Liver (tissue), 9 donors: ENCODE data around the gene NKAIN2. TPM values are rescaled to one million over a fixed set of nuclear protein-coding genes. Genes with fewer than 3 reads are reported as not detected.

ENCODE experiments used
- DNase-seq: peaks from one replicate; pipeline ENCODE4 v3.0.0-alpha.2; 2017; ENCODE audit warnings: low spot score
- H3K27ac ChIP-seq, 2 donors: one replicate each; pipeline ENCODE4 v1.7.0; 2013; ENCODE audit warnings: inconsistent platforms in 2 of 2, low read length in 2 of 2, control low read depth in 1 of 2, low read depth in 1 of 2, mild to moderate bottlenecking in 1 of 2
- H3K27me3 ChIP-seq, 4 donors: one replicate each; pipeline versions ENCODE4 v1.6.1 to v1.7.0; 2013; ENCODE audit warnings: low read length in 3 of 4, inconsistent platforms in 1 of 4, mild to moderate bottlenecking in 1 of 4, moderate library complexity in 1 of 4; ENCODE audit not compliant: control insufficient read depth in 4 of 4, insufficient read depth in 4 of 4
- H3K36me3 ChIP-seq, 4 donors: one replicate each; pipeline versions ENCODE4 v1.6.1 to v1.7.0; 2013; ENCODE audit warnings: low read length in 3 of 4, mild to moderate bottlenecking in 3 of 4, low read depth in 1 of 4, moderate library complexity in 1 of 4; ENCODE audit not compliant: control insufficient read depth in 4 of 4, insufficient read depth in 3 of 4
- H3K4me1 ChIP-seq, 4 donors: one replicate each; pipeline versions ENCODE4 v1.6.1 to v1.7.0; 2013; ENCODE audit warnings: low read length in 3 of 4, mild to moderate bottlenecking in 3 of 4, moderate library complexity in 1 of 4; ENCODE audit not compliant: control insufficient read depth in 4 of 4, insufficient read depth in 4 of 4
- H3K4me3 ChIP-seq, 3 donors: one replicate each; pipeline versions ENCODE4 v1.6.1 to v1.7.0; 2013; ENCODE audit warnings: low read length in 3 of 3, control low read depth in 1 of 3, low read depth in 1 of 3, mild to moderate bottlenecking in 1 of 3
- H3K9ac ChIP-seq, 2 donors: one replicate each; pipeline ENCODE4 v1.7.0; 2013; ENCODE audit warnings: low read length in 2 of 2, mild to moderate bottlenecking in 2 of 2, moderate library complexity in 2 of 2, control low read depth in 1 of 2, low read depth in 1 of 2
- H3K9me3 ChIP-seq, 4 donors: one replicate each; pipeline versions ENCODE4 v1.6.1 to v1.7.0; 2013; ENCODE audit warnings: low read length in 3 of 4; ENCODE audit not compliant: control insufficient read depth in 4 of 4
- CTCF ChIP-seq: fragments of 150-350 bp; IDR thresholded peaks from 2 replicates; pipeline ENCODE4 v1.5.1; 2017; ENCODE audit warnings: improper control_type of control experiment, low read depth, low read length; ENCODE audit not compliant: missing input control
- EGR1 ChIP-seq, 2 donors: IDR thresholded peaks; 2 replicates each; pipeline ENCODE4 v1.6.1; 2016 to 2018; ENCODE audit warnings: antibody characterized with exemption in 2 of 2, low read depth in 2 of 2
- FOXA1 ChIP-seq: IDR thresholded peaks from 2 replicates; pipeline ENCODE4 v1.6.1; 2016; ENCODE audit warnings: antibody characterized with exemption
- FOXA2 ChIP-seq: IDR thresholded peaks from 2 replicates; pipeline ENCODE4 v1.6.1; 2016; ENCODE audit warnings: antibody characterized with exemption
- GABPA ChIP-seq, 2 donors: IDR thresholded peaks in 1 of 2; conservative IDR thresholded peaks in 1 of 2; 2 replicates each; pipeline ENCODE4 v1.6.1; 2016; ENCODE audit warnings: antibody characterized with exemption in 2 of 2, mild to moderate bottlenecking in 1 of 2, moderate library complexity in 1 of 2
- HNF4A ChIP-seq, 2 donors: conservative IDR thresholded peaks; 2 replicates each; pipeline ENCODE4 v1.6.1; 2016; ENCODE audit warnings: antibody characterized with exemption in 2 of 2, mild to moderate bottlenecking in 2 of 2
- HNF4G ChIP-seq: IDR thresholded peaks from 2 replicates; pipeline ENCODE4 v1.6.1; 2016; ENCODE audit warnings: antibody characterized with exemption
- JUND ChIP-seq, 2 donors: IDR thresholded peaks; 2 replicates each; pipeline ENCODE4 v1.6.1; 2016; ENCODE audit warnings: antibody characterized with exemption in 2 of 2
- RAD21 ChIP-seq, 2 donors: IDR thresholded peaks; 2 replicates each; pipeline ENCODE4 v1.6.1; 2016; ENCODE audit warnings: antibody characterized with exemption in 2 of 2, mild to moderate bottlenecking in 2 of 2
- SP1 ChIP-seq: IDR thresholded peaks from 2 replicates; pipeline ENCODE4 v1.6.1; 2018; ENCODE audit warnings: antibody characterized with exemption, mild to moderate bottlenecking
- TAF1 ChIP-seq: conservative IDR thresholded peaks from 2 replicates; pipeline ENCODE4 v1.6.1; 2016; ENCODE audit warnings: antibody characterized with exemption, mild to moderate bottlenecking
- YY1 ChIP-seq: IDR thresholded peaks from 2 replicates; pipeline ENCODE4 v1.6.1; 2016; ENCODE audit warnings: antibody characterized with exemption, mild to moderate bottlenecking
- ZBTB33 ChIP-seq: IDR thresholded peaks from 2 replicates; pipeline ENCODE4 v1.6.1; 2016; ENCODE audit warnings: antibody characterized with exemption
- WGBS: extraction: QIAGEN DNeasy Blood & Tissue Kit; methylation state at CpG from one replicate; pipeline ENCODE4 v1.1.7; 2013; 5-methylcytosine and 5-hydroxymethylcytosine counted together
- polyA plus RNA-seq, 2 donors: library from polyadenylated mRNA; stranded (reverse) in 1 of 2; unstranded in 1 of 2; fragments of 200-250 nt in 1 of 2; fragments of >200 nt in 1 of 2; fragmentation: Nextera tagmentation in 1 of 2; extraction: Ambion mirVana in 1 of 2; gene quantifications; one replicate each; pipeline versions ENCODE4 v1.2.1 to v1.2.3, GENCODE V29; 2013 to 2015
- total RNA-seq, 2 donors: library from RNA; depleted of rRNA; stranded (reverse); fragments of >200 nt; gene quantifications; one replicate each; pipeline ENCODE4 v1.2.3, GENCODE V29; 2014
- TF ChIP-seq, protein P1 (sequence below): IDR thresholded peaks from 2 replicates; pipeline ENCODE4 v1.6.1; 2016; ENCODE audit warnings: antibody characterized with exemption, mild to moderate bottlenecking
- TF ChIP-seq, protein P2 (sequence below): IDR thresholded peaks from 2 replicates; pipeline ENCODE4 v1.6.1; 2016; ENCODE audit warnings: antibody characterized with exemption
- TF ChIP-seq, protein P3 (sequence below): IDR thresholded peaks from 2 replicates; pipeline ENCODE4 v1.6.1; 2016; ENCODE audit warnings: antibody characterized with exemption
- donor health status: healthy.
- donor health status: healthy.
- donor health status: healthy.
- donor health status: healthy.
- donor health status: healthy.

The NKAIN2 gene
- total and polyA plus RNA-seq, 4 donors = 0.05 to 0.14 TPM; not detected in 2

GRCh38 chr6:124147621-124148020 is 344.0 kb downstream of the NKAIN2 start:
- Histone ChIP-seq H3K9me3 (no peaks in the 10 kb centered on the region), H3K27ac (no peak overlapping the region), H3K9ac (no peak overlapping the region), H3K36me3 (no peaks in the 10 kb centered on the region), H3K4me1 (no peaks in the 10 kb centered on the region), H3K27me3 (no peaks in the 10 kb centered on the region), H3K4me3 (no peak overlapping the region)
- TF ChIP-seq TAF1 = no peak
- TF ChIP-seq JUND (IDR thresholded peaks at IDR 0.05) = no peak
- TF ChIP-seq EGR1 (IDR thresholded peaks at IDR 0.05; ENCODE audit: low read depth in 2 of 2) = no peak
- TF ChIP-seq FOXA2 = no peak
- no peak for TF ChIP-seq CTCF
- no peak for TF ChIP-seq FOXA1
- TF ChIP-seq, protein P1, sequence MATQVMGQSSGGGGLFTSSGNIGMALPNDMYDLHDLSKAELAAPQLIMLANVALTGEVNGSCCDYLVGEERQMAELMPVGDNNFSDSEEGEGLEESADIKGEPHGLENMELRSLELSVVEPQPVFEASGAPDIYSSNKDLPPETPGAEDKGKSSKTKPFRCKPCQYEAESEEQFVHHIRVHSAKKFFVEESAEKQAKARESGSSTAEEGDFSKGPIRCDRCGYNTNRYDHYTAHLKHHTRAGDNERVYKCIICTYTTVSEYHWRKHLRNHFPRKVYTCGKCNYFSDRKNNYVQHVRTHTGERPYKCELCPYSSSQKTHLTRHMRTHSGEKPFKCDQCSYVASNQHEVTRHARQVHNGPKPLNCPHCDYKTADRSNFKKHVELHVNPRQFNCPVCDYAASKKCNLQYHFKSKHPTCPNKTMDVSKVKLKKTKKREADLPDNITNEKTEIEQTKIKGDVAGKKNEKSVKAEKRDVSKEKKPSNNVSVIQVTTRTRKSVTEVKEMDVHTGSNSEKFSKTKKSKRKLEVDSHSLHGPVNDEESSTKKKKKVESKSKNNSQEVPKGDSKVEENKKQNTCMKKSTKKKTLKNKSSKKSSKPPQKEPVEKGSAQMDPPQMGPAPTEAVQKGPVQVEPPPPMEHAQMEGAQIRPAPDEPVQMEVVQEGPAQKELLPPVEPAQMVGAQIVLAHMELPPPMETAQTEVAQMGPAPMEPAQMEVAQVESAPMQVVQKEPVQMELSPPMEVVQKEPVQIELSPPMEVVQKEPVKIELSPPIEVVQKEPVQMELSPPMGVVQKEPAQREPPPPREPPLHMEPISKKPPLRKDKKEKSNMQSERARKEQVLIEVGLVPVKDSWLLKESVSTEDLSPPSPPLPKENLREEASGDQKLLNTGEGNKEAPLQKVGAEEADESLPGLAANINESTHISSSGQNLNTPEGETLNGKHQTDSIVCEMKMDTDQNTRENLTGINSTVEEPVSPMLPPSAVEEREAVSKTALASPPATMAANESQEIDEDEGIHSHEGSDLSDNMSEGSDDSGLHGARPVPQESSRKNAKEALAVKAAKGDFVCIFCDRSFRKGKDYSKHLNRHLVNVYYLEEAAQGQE = no peak
- TF ChIP-seq ZBTB33 = no peak
- TF ChIP-seq GABPA (IDR thresholded peaks at IDR 0.05 in 1 of 2, conservative IDR thresholded peaks at IDR 0.05 in 1 of 2) = no peak
- TF ChIP-seq, protein P2, sequence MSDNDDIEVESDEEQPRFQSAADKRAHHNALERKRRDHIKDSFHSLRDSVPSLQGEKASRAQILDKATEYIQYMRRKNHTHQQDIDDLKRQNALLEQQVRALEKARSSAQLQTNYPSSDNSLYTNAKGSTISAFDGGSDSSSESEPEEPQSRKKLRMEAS = no peak
- TF ChIP-seq HNF4A (conservative IDR thresholded peaks at IDR 0.05) = no peak
- TF ChIP-seq, protein P3, sequence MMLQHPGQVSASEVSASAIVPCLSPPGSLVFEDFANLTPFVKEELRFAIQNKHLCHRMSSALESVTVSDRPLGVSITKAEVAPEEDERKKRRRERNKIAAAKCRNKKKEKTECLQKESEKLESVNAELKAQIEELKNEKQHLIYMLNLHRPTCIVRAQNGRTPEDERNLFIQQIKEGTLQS = no peak
- no peak for TF ChIP-seq RAD21 (IDR thresholded peaks at IDR 0.05)
- no peak for TF ChIP-seq HNF4G
- TF ChIP-seq SP1 = no peak
- DNase-seq = no peak
- WGBS = 59% methylated on average over 5 of the region's 5 CpGs

DNA sequence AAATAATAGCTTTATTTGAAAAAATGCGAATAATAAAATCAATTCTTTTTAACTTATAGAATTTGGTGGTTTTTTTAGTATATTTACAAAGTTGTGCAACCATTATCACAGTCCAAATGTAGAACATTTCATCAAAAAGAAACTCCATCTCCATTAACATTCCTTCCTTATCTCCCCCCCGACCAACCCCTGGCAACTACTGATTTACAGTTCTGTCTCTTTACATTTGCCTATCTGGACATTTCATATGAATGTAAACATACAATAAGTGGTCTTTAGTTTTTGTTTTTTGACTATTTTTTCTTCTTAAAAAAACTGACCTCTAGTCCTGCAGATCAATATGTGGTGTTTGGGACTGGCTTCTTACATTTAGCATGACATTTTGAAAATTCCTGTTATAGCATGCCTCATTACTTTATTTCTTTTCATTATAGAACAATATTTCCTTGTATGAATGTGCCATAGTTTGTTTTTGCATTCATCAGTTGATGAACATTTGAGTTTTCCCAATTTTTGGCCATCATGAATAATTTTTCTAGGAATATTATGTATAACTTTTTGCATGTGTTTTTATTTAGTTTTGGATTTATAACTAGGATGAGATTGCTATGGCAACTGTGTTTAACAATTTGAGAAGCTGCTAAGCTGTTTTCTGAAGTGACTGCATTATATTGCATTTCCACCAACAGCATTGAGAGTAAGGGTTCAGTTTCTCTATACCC is 344.7 kb downstream of the NKAIN2 start:
- WGBS = 25% methylated on average over 2 of the region's 2 CpGs
- Histone ChIP-seq H3K9me3 (no peaks in the 10 kb centered on the region), H3K27me3 (no peaks in the 10 kb centered on the region)
- TF ChIP-seq, protein P3 = no peak
- TF ChIP-seq SP1 = no peak
- no peak for TF ChIP-seq YY1
- TF ChIP-seq, protein P1 = no peak
- no peak for TF ChIP-seq GABPA (IDR thresholded peaks at IDR 0.05 in 1 of 2, conservative IDR thresholded peaks at IDR 0.05 in 1 of 2)
- no peak for TF ChIP-seq FOXA1
- no peak for TF ChIP-seq CTCF
- TF ChIP-seq HNF4G = no peak
- no peak for TF ChIP-seq HNF4A (conservative IDR thresholded peaks at IDR 0.05)
- TF ChIP-seq TAF1 = no peak

More for the DNA sequence above, 344.7 kb downstream of the NKAIN2 start:
- Histone ChIP-seq H3K36me3 (no peaks in the 10 kb centered on the region), H3K4me3 (no peak overlapping the region), H3K27ac (no peak overlapping the region), H3K4me1 (no peaks in the 10 kb centered on the region), H3K9ac (no peak overlapping the region)
- DNase-seq = no peak
